Bronchial epithelial cell (primary cell): Measurements from ENCODE around the gene PCBD2. TPM values are rescaled to one million over a fixed set of nuclear protein-coding genes. Genes with fewer than 3 reads are reported as not detected.
"Not testable (repeated sequence)": the region's sequence is repeated elsewhere in the genome, so short reads cannot be mapped to it uniquely, and the experiment has no call there.

Experiments used
- DNase-seq: peaks from one replicate; pipeline ENCODE4 v3.0.0-alpha.2; 2010; ENCODE audit warnings: low read depth
- FAIRE-seq: peaks from 2 replicates; lab custom pipeline; 2011; peaks lifted over from hg19 to GRCh38; lab: Jason Lieb, UNC
- H3K27me3 ChIP-seq: 2 replicates; pipeline ENCODE4 v1.5.1; 2011; ENCODE audit warnings: low read length; ENCODE audit not compliant: control insufficient read depth, insufficient read depth
- H3K36me3 ChIP-seq: 2 replicates; pipeline ENCODE4 v1.5.1; 2011; ENCODE audit warnings: low read length; ENCODE audit not compliant: control insufficient read depth, insufficient read depth
- H3K4me3 ChIP-seq: 2 replicates; pipeline ENCODE4 v1.5.1; 2011; ENCODE audit warnings: mild to moderate bottlenecking, low read depth, low read length, control low read depth
- CTCF ChIP-seq: IDR thresholded peaks from 2 replicates; pipeline ENCODE4 v1.5.1; 2011; ENCODE audit warnings: mild to moderate bottlenecking, moderate library complexity, low read length, control low read depth, inconsistent platforms; ENCODE audit not compliant: insufficient read depth, severe bottlenecking
- total RNA-seq: library from RNA; depleted of rRNA; stranded (reverse); fragments of >200 nt; gene quantifications from 2 replicates; pipeline ENCODE4 v1.2.1, GENCODE V29; 2014

Gene PCBD2
- total RNA-seq, 1 donor from 2014 or later = 6.8 TPM

- peak overlapping the region; percentile 85 for H3K4me3 ChIP-seq
- peak; percentile 36 for FAIRE-seq
- DNase-seq = peak; percentile 69
- TF ChIP-seq CTCF = no peak
- H3K36me3 ChIP-seq = no peaks in the 10 kb centered on the region
- H3K27me3 ChIP-seq = no peaks in the 10 kb centered on the region
Observed at GRCh38 chr5:134874831-134875655, 29.9 kb upstream of the PCBD2 start.

GRCh38 chr5:134877159-134877558 is 27.8 kb upstream of the PCBD2 start:
- no peak overlapping the region for H3K4me3 ChIP-seq
- no peaks in the 10 kb centered on the region for H3K36me3 ChIP-seq
- no peaks in the 10 kb centered on the region for H3K27me3 ChIP-seq
- DNase-seq = no peak
- TF ChIP-seq CTCF = no peak
- no peak for FAIRE-seq

GRCh38 chr5:134878403-134878802 is 26.5 kb upstream of the PCBD2 start:
- no peak overlapping the region for H3K4me3 ChIP-seq
- DNase-seq (no peak), FAIRE-seq (no peak)
- no peak for TF ChIP-seq CTCF
- no peaks in the 10 kb centered on the region for H3K36me3 ChIP-seq
- no peaks in the 10 kb centered on the region for H3K27me3 ChIP-seq

GRCh38 chr5:134879456-134879855 is 25.5 kb upstream of the PCBD2 start:
- no peak for TF ChIP-seq CTCF
- H3K36me3 ChIP-seq = no peaks in the 10 kb centered on the region
- FAIRE-seq = no peak
- no peak overlapping the region for H3K4me3 ChIP-seq
- H3K27me3 ChIP-seq = no peaks in the 10 kb centered on the region
- DNase-seq = no peak

- FAIRE-seq, DNase-seq, H3K36me3 ChIP-seq, H3K27me3 ChIP-seq, H3K4me3 ChIP-seq: not testable (repeated sequence)
Observed at GRCh38 chr5:134880937-134881336, 24.0 kb upstream of the PCBD2 start.

- not testable (repeated sequence) for H3K4me3 ChIP-seq, FAIRE-seq, H3K27me3 ChIP-seq, DNase-seq, H3K36me3 ChIP-seq
Observed at GRCh38 chr5:134881711-134882110, 23.2 kb upstream of the PCBD2 start.
